ENCODE data around the gene PTPN22. TPM values are rescaled to one million over a fixed set of nuclear protein-coding genes. Genes with fewer than 3 reads are reported as not detected.

The PTPN22 gene
- total RNA-seq, result 66.9 and 68.7 TPM in 2 replicates

DNA sequence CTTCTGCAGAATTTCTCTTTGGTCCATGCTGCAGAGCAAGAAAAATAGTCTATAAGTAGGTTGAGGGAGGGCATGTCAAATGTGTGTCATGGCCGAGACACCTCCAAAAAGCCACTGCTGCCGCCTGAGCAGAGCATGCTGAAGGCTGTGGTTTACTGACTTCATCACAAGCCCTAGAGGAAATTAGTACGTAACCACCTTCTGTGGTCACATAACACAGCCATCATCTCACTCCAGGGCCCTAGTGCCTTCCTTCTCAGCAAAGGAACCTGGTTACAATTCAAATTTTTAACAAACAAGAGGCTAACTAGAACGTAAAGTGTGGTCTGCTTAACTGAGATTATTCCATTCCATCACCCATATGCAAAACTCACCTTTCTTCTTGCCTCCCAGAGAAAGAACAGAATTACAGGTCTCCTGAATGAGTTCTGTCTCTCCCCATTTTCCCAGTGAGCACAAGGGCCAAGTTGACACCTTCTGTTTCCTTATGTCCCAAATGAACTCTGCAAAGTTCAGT, at the start of gene PTPN22:
PTPN22 (minus strand) TSS at position 116 of the 517 bp plus-strand sequence.
- intact Hi-C loops (cut with micrococcal nuclease), result loop anchor here (1.0 to 5.0 kb wide), 5 partner anchors 34 to 481 kb away; partner anchors contain the start of genes DCLRE1B, MAGI3 and RSBN1

DNA sequence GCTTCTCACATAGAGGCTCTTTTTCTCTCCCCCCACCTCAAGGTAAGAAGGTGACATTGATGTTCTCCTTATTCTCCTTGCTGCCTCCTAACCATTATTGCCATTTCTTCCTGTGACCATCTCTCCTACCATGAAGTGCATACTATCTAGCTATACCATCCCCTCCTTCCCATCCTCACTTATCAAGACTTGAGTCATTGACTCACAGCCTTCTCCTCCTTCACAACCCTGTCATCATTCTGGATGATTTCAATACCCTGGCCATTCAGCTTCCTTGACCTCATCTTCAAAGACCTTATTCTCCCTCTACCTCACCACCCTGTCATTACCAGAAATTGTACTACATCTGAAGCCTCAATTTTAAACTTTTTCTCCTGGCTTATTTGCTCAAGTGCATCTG, 46.7 kb upstream of the PTPN22 start:
- intact Hi-C loops (cut with micrococcal nuclease), result no loop called here

DNA sequence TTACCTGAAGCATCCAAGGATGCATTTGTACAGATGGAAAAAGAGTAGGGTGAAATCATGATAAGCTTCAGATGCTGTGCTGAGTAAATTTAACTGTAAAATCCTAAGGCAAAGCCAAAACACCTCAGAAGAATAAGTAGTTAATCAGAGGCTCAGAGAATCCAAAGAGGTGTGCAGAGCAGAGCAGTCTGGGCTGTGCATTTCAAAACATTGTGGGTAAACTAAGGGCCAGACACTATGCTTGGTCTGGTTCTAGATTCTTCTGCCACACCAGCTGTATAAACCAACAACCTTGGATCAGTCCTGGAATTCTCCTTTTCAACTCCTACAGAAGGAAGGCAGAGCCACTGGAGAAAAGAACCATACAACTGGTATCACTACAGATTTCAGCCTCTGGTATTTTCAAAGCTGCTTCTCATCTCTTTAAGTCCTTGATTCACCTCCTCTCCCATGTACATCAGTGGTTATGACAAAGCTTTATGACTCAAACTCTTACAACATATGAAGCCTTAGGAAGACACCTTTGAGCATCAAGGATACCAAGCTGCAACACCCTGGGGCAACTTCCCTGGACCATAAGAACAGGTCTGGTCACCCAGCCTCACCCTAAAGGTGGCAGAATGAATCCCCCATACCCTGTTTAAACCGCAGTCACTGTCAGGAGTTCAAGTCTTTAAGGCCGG, 46.0 kb upstream of the PTPN22 start:
- intact Hi-C loops (cut with micrococcal nuclease), result no loop called here

DNA sequence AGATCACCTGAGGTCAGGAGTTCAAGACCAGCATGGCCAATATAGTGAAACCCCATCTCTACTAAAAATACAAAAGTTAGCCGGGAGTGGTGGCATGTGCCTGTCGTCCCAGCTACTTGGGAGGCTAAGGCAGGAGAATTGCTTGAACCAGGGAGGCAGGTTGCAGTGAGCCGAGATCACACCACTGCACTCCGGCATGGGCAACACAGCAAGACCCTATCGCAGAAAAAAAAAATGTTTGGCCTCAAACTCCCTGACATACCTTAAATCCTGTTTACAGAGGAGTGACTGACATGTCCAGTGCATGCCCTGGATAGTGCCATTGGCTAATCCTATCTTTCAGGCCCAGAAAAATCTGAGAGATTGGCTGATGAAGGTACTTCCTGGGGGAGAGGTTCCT, 45.5 kb upstream of the PTPN22 start:
- intact Hi-C loops (cut with micrococcal nuclease), result no loop called here

DNA sequence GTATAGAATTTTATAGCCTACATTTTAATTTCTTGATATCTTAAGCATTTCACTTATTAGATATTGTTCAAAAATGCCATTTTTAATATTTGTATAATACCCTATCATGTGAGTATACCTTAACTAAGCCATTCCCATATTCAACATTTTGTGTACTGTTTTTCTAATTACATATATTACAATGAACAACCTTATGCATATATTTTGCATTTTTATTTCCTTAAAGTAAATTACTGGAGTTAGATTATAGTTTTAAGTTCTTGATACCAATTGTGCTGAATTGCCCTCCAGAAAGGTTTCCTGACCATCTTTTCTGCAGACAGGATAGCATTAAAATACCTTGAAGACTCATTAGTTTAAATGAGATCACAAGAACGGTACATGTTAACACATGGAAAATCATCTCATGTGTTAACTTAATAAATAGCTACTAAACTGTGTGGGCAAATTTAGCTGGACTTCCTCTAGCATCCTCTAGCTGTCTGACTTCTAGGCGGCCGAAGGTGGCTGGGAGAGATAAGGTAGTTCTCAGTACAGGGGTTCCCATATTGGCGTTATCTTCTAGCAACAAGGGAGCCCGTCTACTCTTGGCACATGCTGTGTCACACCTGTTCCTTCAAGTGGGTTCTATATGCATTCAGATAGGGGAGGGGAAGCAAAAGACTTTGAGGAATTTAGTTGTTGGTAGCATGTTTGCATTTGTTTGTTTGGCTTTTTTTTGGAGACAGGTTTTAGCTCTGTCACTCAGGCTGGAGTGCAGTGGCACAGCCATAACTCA, 42.6 kb upstream of the PTPN22 start:
- intact Hi-C loops (cut with micrococcal nuclease), result no loop called here

DNA sequence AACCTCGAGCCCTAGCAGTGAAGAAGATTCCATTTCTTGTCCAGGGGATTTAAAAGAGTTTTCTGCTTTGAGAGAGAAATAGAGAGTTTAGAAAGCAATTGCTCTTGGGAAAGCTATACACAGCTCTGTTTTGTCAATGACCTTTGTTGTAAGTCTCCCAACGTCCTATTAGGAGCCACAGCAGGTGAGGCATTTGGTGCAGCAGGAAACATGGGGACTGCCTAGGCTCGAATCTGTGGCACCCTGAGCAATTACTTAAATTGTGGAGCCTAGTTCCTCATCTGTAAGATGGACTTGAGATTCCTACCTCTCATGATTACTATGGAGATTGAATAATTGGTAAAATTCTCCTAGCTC, 41.8 kb upstream of the PTPN22 start:
- intact Hi-C loops (cut with micrococcal nuclease), result no loop called here

DNA sequence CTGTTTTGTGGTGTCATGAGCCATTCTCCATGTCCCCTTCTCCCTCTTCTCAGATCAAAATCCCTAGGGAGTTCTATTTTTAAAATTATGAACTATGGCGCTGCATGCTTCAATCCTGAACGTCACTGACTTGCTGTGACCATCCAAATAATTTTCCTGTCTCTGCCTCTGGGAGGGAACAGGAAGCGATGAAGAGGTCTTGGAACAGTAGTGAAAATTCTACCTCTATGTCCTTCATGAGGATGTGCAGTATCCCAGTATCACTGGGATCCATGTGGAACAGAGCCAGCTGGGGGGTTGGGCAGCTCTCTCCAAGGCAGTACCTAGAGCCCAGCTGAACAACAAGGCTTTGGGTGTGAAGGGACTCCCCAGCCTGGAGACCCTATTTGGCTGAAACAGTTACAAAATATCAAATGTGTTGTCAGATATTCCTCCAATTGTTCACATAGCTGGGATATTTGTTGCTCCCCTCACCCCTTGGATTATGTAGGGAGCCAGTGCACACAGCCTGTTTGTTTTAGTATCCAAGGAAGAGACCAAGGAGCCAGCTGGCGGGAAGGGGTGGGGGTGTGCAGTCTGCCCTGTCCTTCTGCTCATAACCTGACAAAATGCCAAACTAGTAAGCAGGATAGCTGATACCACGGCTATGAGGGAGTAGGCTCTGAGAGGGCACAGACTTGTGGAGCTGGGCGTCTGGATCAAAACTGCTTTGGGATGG, 41.2 kb upstream of the PTPN22 start:
- intact Hi-C loops (cut with micrococcal nuclease), result no loop called here

DNA sequence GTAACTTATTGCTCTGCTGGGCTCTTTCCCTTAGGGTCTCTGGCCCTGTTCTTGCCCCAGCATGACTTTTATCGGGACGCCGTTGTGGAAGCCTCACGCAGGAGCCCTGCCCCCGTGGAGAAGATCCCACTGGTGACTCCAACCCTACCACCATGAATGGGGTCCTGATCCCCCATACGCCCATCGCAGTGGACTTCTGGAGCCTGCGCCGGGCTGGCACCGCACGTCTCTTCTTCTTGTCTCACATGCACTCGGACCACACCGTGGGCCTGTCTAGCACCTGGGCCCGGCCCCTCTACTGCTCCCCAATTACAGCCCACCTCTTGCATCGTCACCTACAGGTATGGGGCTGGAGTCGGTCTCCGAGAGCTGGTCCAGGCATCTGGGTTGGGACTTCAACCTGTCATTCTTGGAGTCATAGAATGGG, 33.9 kb upstream of the PTPN22 start:
- intact Hi-C loops (cut with micrococcal nuclease), result loop anchor here (1.0 to 5.0 kb wide), 8 partner anchors 24 to 147 kb away; partner anchors contain the start of genes HIPK1, PHTF1, PTPN22 and RSBN1

DNA sequence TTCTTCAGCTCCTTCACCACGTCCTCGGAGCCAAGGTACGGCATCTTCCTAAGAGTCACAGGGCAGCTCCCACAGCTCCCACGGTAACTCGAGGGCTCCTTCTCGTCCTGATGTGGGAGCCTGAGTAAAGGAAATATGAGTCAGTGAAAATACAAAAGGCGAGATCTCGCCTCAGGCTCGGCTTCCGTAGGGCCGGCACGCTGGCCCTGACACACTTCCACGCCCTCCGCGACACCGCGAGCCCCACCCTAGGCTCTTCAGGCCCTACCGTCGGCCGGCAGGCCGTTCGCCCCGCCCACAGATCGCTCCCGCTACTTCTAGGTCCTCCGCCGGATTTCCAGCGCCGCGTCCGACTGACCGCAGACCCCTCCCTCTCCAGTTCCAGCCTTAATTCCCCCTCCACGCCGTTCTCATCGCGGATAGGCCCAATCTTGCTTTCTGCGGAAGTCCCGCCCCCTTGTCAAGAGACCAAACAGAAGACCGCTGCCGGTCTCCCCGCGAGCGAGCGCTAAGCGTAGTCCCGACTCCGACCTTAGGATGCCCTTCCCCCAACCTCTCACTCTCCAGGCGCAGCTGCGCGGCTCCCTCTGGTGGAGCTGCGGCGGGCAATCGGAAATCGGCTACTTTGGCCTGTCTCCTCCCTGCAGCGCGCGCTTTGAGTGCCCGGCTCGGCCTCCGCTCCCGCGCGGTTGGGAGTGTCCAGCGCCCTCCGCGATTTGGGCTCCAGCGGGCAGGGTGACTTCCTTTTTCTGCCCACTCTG, 33.3 kb upstream of the PTPN22 start, which contains the start of the genes AP4B1 and DCLRE1B:
AP4B1 (minus strand) TSS at position 126 of the 761 bp plus-strand sequence; CDS start at position 44, 82 bp downstream.
DCLRE1B (plus strand) TSS at position 653 of the 761 bp plus-strand sequence. CDS start 261 bp downstream, outside the sequence.
- intact Hi-C loops (cut with micrococcal nuclease), result loop anchor here (1.0 to 5.0 kb wide), 8 partner anchors 24 to 146 kb away; partner anchors contain the start of genes HIPK1, PHTF1, PTPN22 and RSBN1

DNA sequence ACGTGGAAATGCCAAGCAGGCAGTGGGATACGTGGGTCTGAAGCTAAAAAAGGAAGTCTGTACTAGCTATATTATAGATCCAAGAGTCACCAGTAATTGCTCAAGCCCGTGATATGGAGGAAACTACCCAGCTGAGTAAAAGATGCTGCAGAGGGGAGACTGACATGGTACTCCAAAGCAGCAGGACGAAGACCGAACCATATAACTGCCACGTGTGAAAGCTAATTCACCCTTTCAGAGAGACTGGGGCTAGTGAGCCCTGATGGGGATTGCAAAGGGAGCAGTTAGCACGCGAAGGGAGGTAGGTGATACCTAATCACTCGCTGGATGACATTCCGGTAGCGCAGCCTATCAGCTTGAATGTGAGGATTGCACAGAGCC, 32.8 kb upstream of the PTPN22 start:
- intact Hi-C loops (cut with micrococcal nuclease), result loop anchor here (2.0 kb wide), 2 partner anchors 59 to 145 kb away; partner anchors contain the start of gene PHTF1

DNA sequence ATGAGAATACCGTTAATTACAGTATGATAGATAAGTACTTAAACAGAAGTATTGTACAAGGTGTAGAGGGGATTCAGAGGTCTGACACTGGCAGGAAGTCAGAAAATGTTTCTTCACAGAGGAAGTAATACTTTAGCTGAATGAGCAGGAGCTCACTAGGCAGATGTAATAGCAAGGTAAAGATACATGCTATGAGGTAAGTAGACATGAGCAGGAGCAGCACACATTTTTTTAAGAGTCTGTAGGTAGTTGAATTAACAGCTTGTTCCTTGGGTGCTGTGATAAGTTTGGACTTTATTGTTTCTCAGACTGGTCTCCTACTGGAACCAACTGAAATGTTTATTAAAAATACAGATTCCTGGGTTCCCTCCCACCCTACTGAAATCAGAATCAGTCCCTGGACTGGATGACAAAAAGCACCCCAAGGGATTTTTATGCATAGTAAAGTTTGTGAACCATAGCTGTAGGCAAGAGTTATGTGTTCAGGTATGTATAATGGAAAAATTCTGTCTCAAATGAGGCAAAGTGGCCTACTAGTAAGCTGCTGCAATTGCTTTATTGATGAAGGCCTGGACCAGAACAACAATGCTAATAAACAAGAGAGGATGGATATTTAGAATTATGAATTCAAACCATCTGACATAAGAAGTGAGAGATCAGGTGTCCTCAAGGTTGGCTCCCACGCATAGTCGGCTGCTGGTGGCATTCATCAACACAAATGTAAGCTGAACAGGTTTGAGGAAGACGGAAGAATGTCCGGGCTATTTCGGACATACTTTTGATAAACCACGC, 32.2 kb upstream of the PTPN22 start:
- intact Hi-C loops (cut with micrococcal nuclease), result loop anchor here (2.0 kb wide), 2 partner anchors 59 to 145 kb away; partner anchors contain the start of gene PHTF1

DNA sequence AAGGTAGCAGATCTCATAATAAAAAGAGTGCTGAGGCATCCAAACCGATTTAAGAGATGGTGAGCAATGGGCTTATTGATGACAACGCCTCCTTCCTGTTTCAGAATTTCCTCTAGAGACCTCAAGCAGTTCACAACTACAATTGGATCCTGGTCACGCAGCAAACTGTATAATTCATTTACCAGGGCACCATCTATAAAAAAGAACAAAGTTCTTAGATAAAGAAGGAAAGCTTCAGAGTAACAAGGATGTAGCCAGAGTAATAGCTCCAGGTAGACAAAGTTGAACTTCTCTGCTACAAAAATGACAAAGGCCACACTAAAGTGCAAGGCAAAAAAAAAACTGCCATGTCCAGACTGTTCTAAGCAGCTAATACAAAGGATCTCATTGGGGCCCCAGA, 29.7 kb upstream of the PTPN22 start:
- intact Hi-C loops (cut with micrococcal nuclease), result no loop called here

DNA sequence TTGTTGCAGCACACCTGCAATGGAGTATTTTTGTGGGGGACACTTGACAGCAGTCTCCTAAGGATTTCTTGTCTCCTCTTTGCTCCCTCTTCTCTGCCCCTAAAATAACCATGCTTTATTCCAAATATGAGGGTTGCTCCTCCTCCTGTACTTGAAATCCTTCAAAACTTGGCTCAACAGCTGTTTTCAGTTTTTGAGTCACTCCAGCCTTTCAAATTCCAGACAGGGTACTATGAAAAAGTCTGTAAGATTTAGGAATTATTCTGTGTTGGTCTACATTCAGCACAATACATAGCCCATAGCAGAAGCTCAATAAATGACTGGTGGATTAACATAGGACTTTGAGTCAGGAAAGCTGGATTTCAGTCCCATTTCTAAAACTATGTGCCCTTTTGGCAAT, 27.6 kb upstream of the PTPN22 start:
- intact Hi-C loops (cut with micrococcal nuclease), result no loop called here

DNA sequence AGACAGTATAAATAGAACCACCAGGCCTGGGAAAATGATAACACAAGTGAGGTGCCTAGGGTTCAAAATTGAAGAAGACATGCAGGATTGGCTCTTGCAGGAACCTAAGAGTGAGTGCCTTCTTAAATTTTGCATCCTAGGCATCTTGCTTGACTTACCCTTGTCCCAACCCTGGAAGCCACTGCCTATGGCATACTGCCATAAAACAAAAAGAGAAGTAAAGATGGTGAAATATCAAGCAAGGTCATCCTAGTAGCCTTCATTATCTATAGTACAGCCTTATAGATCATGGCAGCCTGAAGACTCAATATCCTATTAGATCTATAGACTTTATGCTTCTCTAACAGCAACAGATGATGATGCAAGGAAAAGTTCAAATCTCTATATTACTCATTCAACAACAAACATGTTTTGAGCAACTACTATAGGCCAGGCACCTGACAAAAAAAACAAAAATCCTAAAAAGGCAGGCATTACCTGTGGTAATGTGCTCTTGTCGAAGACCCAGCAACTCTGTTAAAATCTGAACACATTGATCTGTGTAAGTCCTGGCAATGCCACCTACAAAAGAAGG, 26.8 kb upstream of the PTPN22 start:
- intact Hi-C loops (cut with micrococcal nuclease), result no loop called here

DNA sequence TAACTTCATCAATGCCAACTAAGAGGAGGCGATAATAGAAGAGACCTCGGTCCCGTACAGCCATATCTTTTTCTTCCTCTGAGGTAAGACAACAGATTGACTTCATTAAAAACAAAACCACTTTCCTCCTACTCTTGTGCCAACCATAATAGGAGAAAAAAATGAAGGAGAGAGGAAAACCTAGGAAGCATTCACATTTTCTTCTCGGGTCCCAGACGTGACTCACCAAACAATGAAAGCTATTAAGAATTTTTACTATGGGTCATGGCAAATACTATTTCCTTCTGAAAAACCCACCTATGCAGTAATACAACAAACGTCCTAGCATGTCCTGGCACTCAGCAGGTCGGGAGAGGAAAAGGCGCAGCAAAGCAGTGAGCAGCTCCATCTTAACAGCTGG, 24.4 kb upstream of the PTPN22 start:
- intact Hi-C loops (cut with micrococcal nuclease), result no loop called here

DNA sequence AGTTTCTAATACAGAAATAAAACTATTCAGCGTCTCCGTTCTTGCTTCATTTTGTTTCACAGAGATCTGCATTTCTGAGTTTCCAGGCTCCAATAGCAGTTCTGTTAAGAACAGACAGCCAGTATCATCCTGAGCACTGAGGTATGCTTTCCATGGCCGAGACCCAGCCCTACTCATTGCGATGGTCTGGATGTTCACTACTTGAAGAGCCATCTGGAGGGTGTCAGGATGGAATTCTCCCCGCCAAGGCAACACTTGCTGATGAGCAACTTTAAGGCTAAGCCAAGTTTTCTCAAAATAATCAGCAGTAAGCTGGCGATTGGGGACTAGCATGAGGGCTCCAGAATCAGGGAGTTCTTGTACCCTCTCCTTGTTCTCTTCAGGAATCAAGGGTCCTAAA, 23.6 kb upstream of the PTPN22 start:
- intact Hi-C loops (cut with micrococcal nuclease), result no loop called here

DNA sequence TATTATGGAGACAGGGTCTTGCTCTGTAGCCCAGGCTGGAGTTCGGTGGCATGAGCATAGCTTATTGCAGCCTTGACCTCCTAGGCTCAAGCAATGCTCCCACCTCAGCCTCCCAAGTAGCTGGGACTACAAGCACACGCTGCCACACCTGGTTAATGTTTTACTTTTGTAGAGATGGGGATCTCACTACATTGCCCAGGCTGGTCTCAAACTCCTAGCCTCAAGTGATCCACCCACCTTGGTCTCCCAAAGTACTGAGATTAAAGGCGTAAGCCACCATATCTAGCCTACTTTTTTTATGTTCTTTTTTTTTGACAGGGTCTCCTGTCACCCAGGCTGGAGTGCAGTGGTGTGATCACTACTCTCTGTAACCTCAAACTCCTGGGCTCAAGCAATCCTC, 21.8 kb upstream of the PTPN22 start:
- intact Hi-C loops (cut with micrococcal nuclease), result no loop called here

DNA sequence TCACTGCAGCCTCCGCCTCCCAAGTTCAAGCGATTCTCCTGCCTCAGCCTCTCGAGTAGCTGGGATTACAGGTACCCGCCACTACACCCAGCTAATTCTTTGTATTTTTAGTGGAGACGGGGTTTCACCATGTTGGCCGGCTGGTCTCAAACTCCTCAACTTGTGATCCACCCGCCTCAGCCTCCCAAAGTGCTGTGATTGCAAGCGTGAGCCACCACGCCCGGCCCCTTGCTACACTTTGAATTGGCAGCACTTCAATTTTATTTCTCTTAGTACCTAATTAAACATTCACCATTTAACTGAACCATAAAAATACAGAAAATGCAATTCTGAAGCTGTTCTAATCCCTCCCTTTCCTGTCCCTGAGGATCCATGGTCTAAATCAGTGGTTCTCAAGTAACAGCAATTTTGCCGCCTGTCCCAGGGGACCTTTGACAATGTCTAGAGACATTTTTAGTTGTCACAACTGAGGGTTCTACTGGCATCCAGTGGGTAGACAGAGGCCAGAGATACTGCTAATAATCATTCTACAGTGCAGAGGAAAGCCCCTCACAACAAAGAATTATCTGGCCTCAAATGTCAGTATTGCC, 20.2 kb upstream of the PTPN22 start:
- intact Hi-C loops (cut with micrococcal nuclease), result no loop called here

DNA sequence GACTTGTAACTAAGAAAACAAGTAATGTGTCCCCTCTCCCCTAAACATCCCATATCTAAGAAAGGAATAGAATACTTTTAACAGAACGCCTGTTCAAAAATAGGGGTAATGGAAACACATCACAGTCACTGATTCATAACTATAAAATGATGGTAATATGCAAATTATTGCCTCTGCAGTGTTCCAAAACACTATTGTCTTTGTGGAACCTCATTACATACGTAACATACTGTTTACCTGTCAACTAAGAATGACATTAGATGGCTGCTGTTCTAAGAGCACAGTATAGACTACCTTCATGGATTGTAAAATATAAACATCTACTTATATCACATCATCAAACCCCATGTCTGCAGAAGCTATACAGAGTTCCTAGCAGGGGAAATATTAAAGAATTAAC, 19.3 kb upstream of the PTPN22 start:
- intact Hi-C loops (cut with micrococcal nuclease), result no loop called here
